Neural progenitor cell (in vitro differentiated cells): ENCODE data around the gene ABTB1. TPM values are rescaled to one million over a fixed set of nuclear protein-coding genes. Genes with fewer than 3 reads are reported as not detected.

Experiments
- DNase-seq: peaks from one replicate; pipeline ENCODE4 v3.0.0-alpha.2; 2016; ENCODE audit warnings: low spot score
- H2AFZ ChIP-seq: fragments of 200-600 bp; sonication (generic); replicated peaks from 2 replicates; pipeline ENCODE4 v1.6.1; 2016; ENCODE audit warnings: antibody characterized with exemption
- H3F3A ChIP-seq: fragments of 200-600 bp; sonication (generic); 2 replicates; pipeline ENCODE4 v1.6.1; 2016; ENCODE audit warnings: antibody characterized with exemption, low read depth
- H3K27ac ChIP-seq: fragments of 200-600 bp; sonication (generic); 2 replicates; pipeline ENCODE4 v1.5.1; 2016; ENCODE audit warnings: mild to moderate bottlenecking
- H3K27me3 ChIP-seq: fragments of 200-600 bp; sonication (generic); 2 replicates; pipeline ENCODE4 v1.6.1; 2016; ENCODE audit warnings: mild to moderate bottlenecking, moderate library complexity
- H3K36me3 ChIP-seq: fragments of 200-600 bp; sonication (generic); 2 replicates; pipeline ENCODE4 v1.5.1; 2016
- H3K4me1 ChIP-seq: fragments of 200-600 bp; sonication (generic); 2 replicates; pipeline ENCODE4 v1.6.1; 2016; ENCODE audit warnings: mixed run types
- H3K4me2 ChIP-seq: fragments of 200-600 bp; sonication (generic); 2 replicates; pipeline ENCODE4 v1.6.1; 2016
- H3K4me3 ChIP-seq: fragments of 200-600 bp; sonication (generic); 2 replicates; pipeline ENCODE4 v1.5.1; 2016
- H3K79me2 ChIP-seq: fragments of 200-600 bp; sonication (generic); 2 replicates; pipeline ENCODE4 v1.6.1; 2016; ENCODE audit warnings: low read depth
- H3K9ac ChIP-seq: fragments of 200-600 bp; sonication (generic); 2 replicates; pipeline ENCODE4 v1.6.1; 2016
- H3K9me3 ChIP-seq: fragments of 200-600 bp; sonication (generic); 2 replicates; pipeline ENCODE4 v1.5.1; 2016; ENCODE audit warnings: low read depth
- H4K20me1 ChIP-seq: fragments of 200-600 bp; sonication (generic); 2 replicates; pipeline ENCODE4 v1.6.1; 2016; ENCODE audit warnings: low read depth
- H3K27ac Mint-ChIP-seq: 3 replicates; pipeline ENCODE4 v1.8.0; 2021; ENCODE audit warnings: mixed read lengths
- H3K27me3 Mint-ChIP-seq: 2 replicates; pipeline ENCODE4 v1.8.0; 2022; ENCODE audit warnings: low read depth, mild to moderate bottlenecking, inconsistent platforms, moderate library complexity, mixed read lengths; ENCODE audit not compliant: insufficient read depth
- H3K36me3 Mint-ChIP-seq: 3 replicates; pipeline ENCODE4 v1.8.0; 2021; ENCODE audit warnings: mixed read lengths
- H3K4me1 Mint-ChIP-seq: 3 replicates; pipeline ENCODE4 v1.8.0; 2021; ENCODE audit warnings: mixed read lengths
- H3K4me3 Mint-ChIP-seq: 3 replicates; pipeline ENCODE4 v1.8.0; 2021; ENCODE audit warnings: mild to moderate bottlenecking, moderate library complexity, mixed read lengths
- H3K9me3 Mint-ChIP-seq: 3 replicates; pipeline ENCODE4 v1.8.0; 2020; ENCODE audit warnings: mixed read lengths
- CTCF ChIP-seq: fragments of 200-600 bp; sonication (generic); IDR thresholded peaks from 2 replicates; pipeline ENCODE4 v1.5.1; 2017; ENCODE audit warnings: antibody characterized with exemption, mild to moderate bottlenecking
- EZH2 ChIP-seq: fragments of 200-600 bp; sonication (generic); IDR thresholded peaks from 2 replicates; pipeline ENCODE4 v1.6.1; 2017; ENCODE audit warnings: antibody characterized with exemption, mild to moderate bottlenecking, moderate library complexity
- EZH2phosphoT487 ChIP-seq: fragments of 200-600 bp; sonication (generic); IDR thresholded peaks from 2 replicates; pipeline ENCODE4 v1.6.1; 2017; ENCODE audit warnings: antibody characterized with exemption
- total RNA-seq: library from RNA; depleted of rRNA; stranded (reverse); fragments of >200 nt; gene quantifications from 2 replicates; pipeline ENCODE4 v1.2.3, GENCODE V29; 2015; ENCODE audit warnings: low replicate concordance

ABTB1 gene
- total RNA-seq, 1 donor from 2014 or later, result 2.4 TPM

GRCh38 chr3:127640042-127640355, 32.8 kb upstream of the ABTB1 start:
- H2AFZ ChIP-seq, result no peak overlapping the region
- DNase-seq, result no peak
- Mint-ChIP-seq H3K9me3 (no peaks in the 10 kb centered on the region), H3K27ac (no peak overlapping the region), H3K4me3 (no peak overlapping the region), H3K36me3 (peaks cover 4% of the 10 kb centered on the region), H3K27me3 (no peaks in the 10 kb centered on the region), H3K4me1 (peaks cover 9% of the 10 kb centered on the region)
- H3K9me3 ChIP-seq, result no peaks in the 10 kb centered on the region
- H3F3A ChIP-seq, result no peaks in the 10 kb centered on the region
- H3K79me2 ChIP-seq, result no peaks in the 10 kb centered on the region
- H4K20me1 ChIP-seq, result no peaks in the 10 kb centered on the region
- H3K27ac ChIP-seq, result no peak overlapping the region
- H3K4me2 ChIP-seq, result no peak overlapping the region
- no peaks in the 10 kb centered on the region for H3K36me3 ChIP-seq
- no peaks in the 10 kb centered on the region for H3K4me1 ChIP-seq
- no peak overlapping the region for H3K9ac ChIP-seq
- no peak overlapping the region for H3K4me3 ChIP-seq
- no peak for TF ChIP-seq EZH2phosphoT487
- H3K27me3 ChIP-seq, result no peaks in the 10 kb centered on the region

GRCh38 chr3:127644641-127645370, 27.9 kb upstream of the ABTB1 start:
- peaks cover 7% of the 10 kb centered on the region for H3K36me3 Mint-ChIP-seq
- H3K27ac ChIP-seq, result no peak overlapping the region
- peaks cover 15% of the 10 kb centered on the region for H3K4me1 ChIP-seq
- H4K20me1 ChIP-seq, result no peaks in the 10 kb centered on the region
- H2AFZ ChIP-seq, result no peak overlapping the region
- H3K27me3 Mint-ChIP-seq, result peaks cover 2% of the 10 kb centered on the region
- no peaks in the 10 kb centered on the region for H3K9me3 ChIP-seq
- H3K27ac Mint-ChIP-seq, result no peak overlapping the region
- H3K4me2 ChIP-seq, result no peak overlapping the region
- H3K9me3 Mint-ChIP-seq, result no peaks in the 10 kb centered on the region
- no peak overlapping the region for H3K9ac ChIP-seq
- H3K27me3 ChIP-seq, result no peaks in the 10 kb centered on the region
- TF ChIP-seq EZH2phosphoT487 (no peak), CTCF (no peak)
- H3K4me3 Mint-ChIP-seq, result no peak overlapping the region
- H3F3A ChIP-seq, result peaks cover 8% of the 10 kb centered on the region
- H3K79me2 ChIP-seq, result no peaks in the 10 kb centered on the region
- DNase-seq, result no peak
- H3K4me1 Mint-ChIP-seq, result peaks cover 8% of the 10 kb centered on the region
- H3K4me3 ChIP-seq, result no peak overlapping the region
- H3K36me3 ChIP-seq, result no peaks in the 10 kb centered on the region

DNA sequence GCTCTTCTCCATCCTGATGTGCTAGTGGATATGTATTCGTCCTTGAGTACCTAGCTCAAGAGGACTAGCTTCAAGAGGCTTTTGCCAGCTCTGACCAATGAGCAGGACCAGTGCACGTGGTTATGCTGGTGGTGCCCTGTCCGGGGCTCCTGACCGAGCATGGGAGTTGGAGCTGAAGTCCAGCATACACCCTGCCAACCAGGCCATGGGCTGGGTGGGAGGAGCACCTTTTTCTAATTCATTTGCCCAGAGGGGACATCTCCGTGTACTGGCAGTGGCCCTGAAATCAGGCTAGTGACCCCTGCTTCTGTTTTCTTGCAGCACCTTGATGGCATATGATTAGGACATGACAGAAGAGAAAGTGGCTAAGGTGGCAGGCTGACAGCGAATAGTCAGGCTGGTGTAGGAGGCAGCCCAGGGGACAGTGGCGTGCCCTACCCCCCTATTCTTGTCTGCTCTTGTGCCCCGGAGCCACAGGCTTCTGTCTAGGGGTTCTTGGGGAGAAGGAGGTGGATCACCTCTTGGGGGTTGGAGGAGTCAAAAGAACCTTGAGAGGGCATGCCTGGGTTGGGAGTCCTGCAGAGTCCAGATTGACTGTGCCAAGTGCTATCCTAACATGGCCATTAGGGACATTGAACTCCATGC, 27.3 kb upstream of the ABTB1 start:
- TF ChIP-seq EZH2, result no peak
- no peak for TF ChIP-seq EZH2phosphoT487
- TF ChIP-seq CTCF, result no peak
- DNase-seq, result no peak
- Histone ChIP-seq H3F3A (peaks cover 8% of the 10 kb centered on the region), H3K27me3 (no peaks in the 10 kb centered on the region), H3K9me3 (no peaks in the 10 kb centered on the region), H2AFZ (no peak overlapping the region), H3K4me1 (peaks cover 15% of the 10 kb centered on the region), H3K4me3 (no peak overlapping the region), H3K9ac (no peak overlapping the region), H3K36me3 (no peaks in the 10 kb centered on the region), H4K20me1 (no peaks in the 10 kb centered on the region), H3K79me2 (no peaks in the 10 kb centered on the region), H3K27ac (no peak overlapping the region), H3K4me2 (no peak overlapping the region)
- Mint-ChIP-seq H3K27ac (no peak overlapping the region), H3K4me3 (no peak overlapping the region), H3K9me3 (no peaks in the 10 kb centered on the region), H3K36me3 (peaks cover 7% of the 10 kb centered on the region), H3K27me3 (peaks cover 2% of the 10 kb centered on the region), H3K4me1 (peaks cover 7% of the 10 kb centered on the region)

GRCh38 chr3:127646501-127647046, 26.2 kb upstream of the ABTB1 start:
- no peaks in the 10 kb centered on the region for H3K36me3 ChIP-seq
- H4K20me1 ChIP-seq, result no peaks in the 10 kb centered on the region
- no peak for DNase-seq
- no peaks in the 10 kb centered on the region for H3K9me3 Mint-ChIP-seq
- H3F3A ChIP-seq, result peaks cover 8% of the 10 kb centered on the region
- no peaks in the 10 kb centered on the region for H3K27me3 ChIP-seq
- TF ChIP-seq EZH2 (no peak), CTCF (no peak), EZH2phosphoT487 (no peak)
- H2AFZ ChIP-seq, result no peak overlapping the region
- peak overlapping the region; percentile 60 for H3K27ac Mint-ChIP-seq
- peaks cover 7% of the 10 kb centered on the region for H3K4me1 Mint-ChIP-seq
- no peak overlapping the region for H3K4me3 Mint-ChIP-seq
- H3K4me2 ChIP-seq, result no peak overlapping the region
- H3K36me3 Mint-ChIP-seq, result peaks cover 7% of the 10 kb centered on the region
- H3K9me3 ChIP-seq, result no peaks in the 10 kb centered on the region
- H3K4me3 ChIP-seq, result no peak overlapping the region
- H3K27ac ChIP-seq, result no peak overlapping the region
- no peak overlapping the region for H3K9ac ChIP-seq
- no peaks in the 10 kb centered on the region for H3K79me2 ChIP-seq
- peaks cover 15% of the 10 kb centered on the region for H3K4me1 ChIP-seq
- H3K27me3 Mint-ChIP-seq, result peaks cover 2% of the 10 kb centered on the region
